Keratinocyte (primary cell): ENCODE measurements around the gene GID8. TPM values are rescaled to one million over a fixed set of nuclear protein-coding genes. Genes with fewer than 3 reads are reported as not detected.

ENCODE experiments used
- DNase-seq: peaks from one replicate; pipeline ENCODE4 v3.0.0-alpha.2; 2011; ENCODE audit warnings: low read depth, missing footprints, low spot score
- FAIRE-seq: peaks from 2 replicates; lab custom pipeline; 2011; peaks lifted over from hg19 to GRCh38; lab: Jason Lieb, UNC
- H2AFZ ChIP-seq: 2 replicates; pipeline ENCODE4 v1.6.0; 2012; ENCODE audit warnings: low read length, control low read depth, inconsistent platforms; ENCODE audit not compliant: control insufficient read depth
- H3K27ac ChIP-seq: 2 replicates; pipeline ENCODE4 v1.5.1; 2011; ENCODE audit warnings: low read length; ENCODE audit not compliant: control insufficient read depth, insufficient read depth
- H3K27me3 ChIP-seq: 3 replicates; pipeline ENCODE4 v1.6.0; 2011; ENCODE audit warnings: low read length; ENCODE audit not compliant: control insufficient read depth, insufficient read depth; ENCODE audit errors: extremely low read depth
- H3K36me3 ChIP-seq, 2 experiments: 2 replicates in 1 of 2; 3 replicates in 1 of 2; pipeline ENCODE4 v1.5.1; 2011; ENCODE audit warnings: low read length in 2 of 2, mild to moderate bottlenecking in 1 of 2; ENCODE audit not compliant: control insufficient read depth in 2 of 2, insufficient read depth in 2 of 2; ENCODE audit errors: extremely low read depth in 1 of 2
- H3K4me1 ChIP-seq: 3 replicates; pipeline ENCODE4 v1.5.1; 2011; ENCODE audit warnings: low read length; ENCODE audit not compliant: control insufficient read depth, insufficient read depth; ENCODE audit errors: extremely low read depth
- H3K4me2 ChIP-seq: 3 replicates; pipeline ENCODE4 v1.6.0; 2011; ENCODE audit warnings: low read depth, low read length; ENCODE audit not compliant: control insufficient read depth, insufficient read depth; ENCODE audit errors: extremely low read depth
- H3K4me3 ChIP-seq, 3 experiments: fragments of 200-600 bp in 1 of 3; sonication (generic) in 1 of 3; 2 replicates in 2 of 3; 3 replicates in 1 of 3; pipeline ENCODE4 v1.5.1; 2011 to 2016; ENCODE audit warnings: low read length in 3 of 3, mild to moderate bottlenecking in 3 of 3, control low read depth in 2 of 3, inconsistent platforms in 1 of 3, low read depth in 1 of 3, mixed read lengths in 1 of 3, mixed run types in 1 of 3, moderate library complexity in 1 of 3; ENCODE audit not compliant: control insufficient read depth in 2 of 3, insufficient read depth in 2 of 3; ENCODE audit errors: extremely low read depth in 1 of 3
- H3K79me2 ChIP-seq: 2 replicates; pipeline ENCODE4 v1.6.0; 2012; ENCODE audit warnings: low read length; ENCODE audit not compliant: control insufficient read depth, insufficient read depth
- H3K9ac ChIP-seq: 3 replicates; pipeline ENCODE4 v1.6.0; 2011; ENCODE audit warnings: low read length; ENCODE audit not compliant: control insufficient read depth, insufficient read depth; ENCODE audit errors: extremely low read depth
- H3K9me1 ChIP-seq: 3 replicates; pipeline ENCODE4 v1.6.0; 2011; ENCODE audit warnings: low read length; ENCODE audit not compliant: control insufficient read depth, insufficient read depth; ENCODE audit errors: extremely low read depth
- H3K9me3 ChIP-seq: 2 replicates; pipeline ENCODE4 v1.5.1; 2012; ENCODE audit warnings: low read depth, low read length; ENCODE audit not compliant: control insufficient read depth
- H4K20me1 ChIP-seq: 3 replicates; pipeline ENCODE4 v1.6.0; 2011; ENCODE audit warnings: low read length; ENCODE audit not compliant: control insufficient read depth, insufficient read depth; ENCODE audit errors: extremely low read depth
- EZH2 ChIP-seq: IDR thresholded peaks from one replicate; pipeline ENCODE4 v1.6.1; 2012; ENCODE audit warnings: inconsistent platforms, mild to moderate bottlenecking, low read length, moderate library complexity
- dilution Hi-C: fragments of 300-500 bp; cut with MboI; formaldehyde crosslinking; loops from one replicate; pipeline ENCODE4 v1.7.0; 2020; ENCODE audit warnings: low sequenced_read_pairs; ENCODE audit not compliant: extremely low pct_ligation_motif_present
- polyA plus RNA-seq, 5 experiments: library from polyadenylated mRNA; depleted of rRNA in 3 of 5; stranded (reverse) in 3 of 5; stranded (forward) in 1 of 5; unstranded in 1 of 5; fragments of >200 nt; gene quantifications; 1 replicate in 1 of 5; 2 replicates in 3 of 5; 3 replicates in 1 of 5; pipeline versions ENCODE4 v1.2.1 to v1.2.3, GENCODE V29; 2011 to 2012; ENCODE audit warnings: missing spikeins in 2 of 5, low read depth in 1 of 5, low replicate concordance in 1 of 5
- TF ChIP-seq, protein P1 (sequence below), 3 experiments: IDR thresholded peaks in 1 of 3; conservative IDR thresholded peaks in 1 of 3; optimal IDR thresholded peaks in 1 of 3; 2 replicates in 2 of 3; 3 replicates in 1 of 3; pipeline versions ENCODE3 to v1.5.1; 2011; ENCODE audit warnings: low read length in 3 of 3, mild to moderate bottlenecking in 3 of 3, moderate library complexity in 2 of 3, control low read depth in 1 of 3, inconsistent platforms in 1 of 3; ENCODE audit not compliant: insufficient read depth in 2 of 3; ENCODE audit errors: extremely low read depth in 1 of 3

Gene GID8
- polyA plus RNA-seq, 1 donor (not counting 4 experiments of a cell fraction or from before 2014, with no cell fraction given): 23.7 TPM

GRCh38 chr20:62895539-62895938, 42.4 kb upstream of the GID8 start:
- DNase-seq (no peak), FAIRE-seq (no peak)
- Histone ChIP-seq H3K4me1 (peaks cover 35% of the 10 kb centered on the region), H3K27ac (no peak overlapping the region), H4K20me1 (peaks cover 5% of the 10 kb centered on the region), H2AFZ (no peak overlapping the region), H3K9me3 (no peaks in the 10 kb centered on the region), H3K4me2 (no peak overlapping the region), H3K27me3 (no peaks in the 10 kb centered on the region), H3K4me3 (no peak overlapping the region), H3K36me3 (peaks cover 29 to 33% of the 10 kb centered on the region in 2 experiments), H3K79me2 (no peaks in the 10 kb centered on the region), H3K9ac (no peak overlapping the region), H3K9me1 (no peaks in the 10 kb centered on the region)
- no peak for TF ChIP-seq EZH2
- TF ChIP-seq, protein P1, sequence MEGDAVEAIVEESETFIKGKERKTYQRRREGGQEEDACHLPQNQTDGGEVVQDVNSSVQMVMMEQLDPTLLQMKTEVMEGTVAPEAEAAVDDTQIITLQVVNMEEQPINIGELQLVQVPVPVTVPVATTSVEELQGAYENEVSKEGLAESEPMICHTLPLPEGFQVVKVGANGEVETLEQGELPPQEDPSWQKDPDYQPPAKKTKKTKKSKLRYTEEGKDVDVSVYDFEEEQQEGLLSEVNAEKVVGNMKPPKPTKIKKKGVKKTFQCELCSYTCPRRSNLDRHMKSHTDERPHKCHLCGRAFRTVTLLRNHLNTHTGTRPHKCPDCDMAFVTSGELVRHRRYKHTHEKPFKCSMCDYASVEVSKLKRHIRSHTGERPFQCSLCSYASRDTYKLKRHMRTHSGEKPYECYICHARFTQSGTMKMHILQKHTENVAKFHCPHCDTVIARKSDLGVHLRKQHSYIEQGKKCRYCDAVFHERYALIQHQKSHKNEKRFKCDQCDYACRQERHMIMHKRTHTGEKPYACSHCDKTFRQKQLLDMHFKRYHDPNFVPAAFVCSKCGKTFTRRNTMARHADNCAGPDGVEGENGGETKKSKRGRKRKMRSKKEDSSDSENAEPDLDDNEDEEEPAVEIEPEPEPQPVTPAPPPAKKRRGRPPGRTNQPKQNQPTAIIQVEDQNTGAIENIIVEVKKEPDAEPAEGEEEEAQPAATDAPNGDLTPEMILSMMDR (optimal IDR thresholded peaks at IDR 0.05 in 1 of 3, IDR thresholded peaks at IDR 0.05 in 1 of 3, conservative IDR thresholded peaks at IDR 0.05 in 1 of 3; ENCODE audit: extremely low read depth in 1 of 3, insufficient read depth in 2 of 3, low read length in 3 of 3): no peak
- dilution Hi-C loops: no loop called here

- Histone ChIP-seq H3K27ac (no peak overlapping the region), H3K9ac (no peak overlapping the region), H3K79me2 (no peaks in the 10 kb centered on the region), H3K9me1 (no peaks in the 10 kb centered on the region), H4K20me1 (peaks cover 7% of the 10 kb centered on the region), H3K4me1 (peaks cover 43% of the 10 kb centered on the region), H3K4me3 (no peak overlapping the region), H2AFZ (no peak overlapping the region), H3K4me2 (no peak overlapping the region), H3K36me3 (peaks cover 25 to 30% of the 10 kb centered on the region in 2 experiments), H3K27me3 (no peaks in the 10 kb centered on the region), H3K9me3 (no peaks in the 10 kb centered on the region)
- no peak for FAIRE-seq
- dilution Hi-C loops: no loop called here
- TF ChIP-seq, protein P1 (optimal IDR thresholded peaks at IDR 0.05 in 1 of 3, IDR thresholded peaks at IDR 0.05 in 1 of 3, conservative IDR thresholded peaks at IDR 0.05 in 1 of 3; ENCODE audit: extremely low read depth in 1 of 3, insufficient read depth in 2 of 3, low read length in 3 of 3): no peak
- TF ChIP-seq EZH2: no peak
- DNase-seq: no peak
These were observed 41.4 kb upstream of the GID8 start for GRCh38 chr20:62896526-62896925.
